Activated CD4-positive, alpha-beta memory T cell treated with anti-CD3 and anti-CD28 coated beads for 36 hours (primary cell): ENCODE data around the gene SAMMSON. TPM values are rescaled to one million over a fixed set of nuclear protein-coding genes. Genes with fewer than 3 reads are reported as not detected.

ENCODE experiments used
- CTCF ChIA-PET: fragments of 350-600 bp; sonication (Branson Sonifier 250); formaldehyde crosslinking; loops from one replicate; lab custom pipeline; 2021; ENCODE audit warnings: antibody characterized with exemption, inconsistent platforms; lab: Charles Lee
- POLR2A ChIA-PET: fragments of 350-600 bp; sonication (Branson Sonifier 250); formaldehyde crosslinking; loops from one replicate; lab custom pipeline; 2021; ENCODE audit warnings: antibody characterized with exemption; lab: Charles Lee
- DNase-seq: peaks from one replicate; pipeline ENCODE4 v3.0.0-alpha.2; 2020
- H3K27ac Mint-ChIP-seq: one replicate; pipeline ENCODE4 v1.8.0; 2021; ENCODE audit warnings: mixed read lengths
- H3K27me3 Mint-ChIP-seq: one replicate; pipeline ENCODE4 v1.8.0; 2021; ENCODE audit warnings: mixed read lengths
- H3K36me3 Mint-ChIP-seq: one replicate; pipeline ENCODE4 v1.8.0; 2021; ENCODE audit warnings: mixed read lengths
- H3K4me1 Mint-ChIP-seq: one replicate; pipeline ENCODE4 v1.8.0; 2021; ENCODE audit warnings: low read depth, mixed read lengths
- H3K4me3 Mint-ChIP-seq: one replicate; pipeline ENCODE4 v1.8.0; 2021; ENCODE audit warnings: mild to moderate bottlenecking, mixed read lengths
- H3K9me3 Mint-ChIP-seq: one replicate; pipeline ENCODE4 v1.8.0; 2021; ENCODE audit warnings: mixed read lengths
- intact Hi-C: fragments of 100-400 bp; cut with micrococcal nuclease; formaldehyde crosslinking; loops from one replicate; pipeline ENCODE4 v1.15.1; 2023
- total RNA-seq, 2 experiments: library from RNA; stranded (reverse); gene quantifications; one replicate each; pipeline ENCODE4 v1.2.3, GENCODE V29; 2021

Gene SAMMSON
- total RNA-seq, 2 experiments from 2014 or later: not detected

GRCh38 chr3:70069557-70069956 lies 70.0 kb downstream of the SAMMSON start:
- DNase-seq: no peak
- Mint-ChIP-seq H3K36me3 (no peaks in the 10 kb centered on the region), H3K4me3 (no peak overlapping the region), H3K9me3 (no peaks in the 10 kb centered on the region), H3K27me3 (peaks cover 8% of the 10 kb centered on the region), H3K4me1 (no peaks in the 10 kb centered on the region), H3K27ac (no peak overlapping the region)
- POLR2A ChIA-PET: no interaction called here
- intact Hi-C loops: loop anchor here (10.0 kb wide), 1 partner anchor 1585 kb away; no protein-coding TSS in a partner anchor
- CTCF ChIA-PET: no interaction called here

DNA sequence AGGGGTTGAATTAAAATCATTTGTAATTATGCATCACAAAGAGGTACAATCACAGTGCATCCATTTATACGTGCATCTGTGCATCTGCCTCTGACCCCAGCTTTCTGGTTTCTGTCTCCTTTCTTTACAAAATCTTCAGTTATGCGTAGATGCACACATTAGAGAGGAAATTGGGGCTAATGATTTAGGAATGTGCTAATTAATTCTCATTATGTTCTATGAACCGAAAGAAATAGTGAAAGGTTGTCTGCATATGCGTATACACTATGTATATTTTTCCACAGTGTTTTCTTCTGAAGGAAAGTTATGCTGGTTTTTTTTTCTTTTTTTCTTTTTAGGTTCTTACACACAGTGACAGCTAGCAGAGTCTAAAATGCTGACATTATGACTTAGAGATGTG lies 71.6 kb downstream of the SAMMSON start:
- CTCF ChIA-PET: no interaction called here
- no peaks in the 10 kb centered on the region for H3K9me3 Mint-ChIP-seq
- no peak overlapping the region for H3K27ac Mint-ChIP-seq
- intact Hi-C loops: no loop called here
- no peaks in the 10 kb centered on the region for H3K4me1 Mint-ChIP-seq
- peaks cover 13% of the 10 kb centered on the region for H3K27me3 Mint-ChIP-seq
- H3K4me3 Mint-ChIP-seq: no peak overlapping the region
- POLR2A ChIA-PET: no interaction called here
- DNase-seq: no peak
- H3K36me3 Mint-ChIP-seq: no peaks in the 10 kb centered on the region

- ChIA-PET CTCF (no interaction called here), POLR2A (no interaction called here)
- Mint-ChIP-seq H3K4me3 (no peak overlapping the region), H3K4me1 (no peaks in the 10 kb centered on the region), H3K36me3 (no peaks in the 10 kb centered on the region), H3K27me3 (peaks cover 13% of the 10 kb centered on the region), H3K27ac (no peak overlapping the region), H3K9me3 (no peaks in the 10 kb centered on the region)
- DNase-seq: no peak
- intact Hi-C loops: no loop called here
These were observed 72.6 kb downstream of the SAMMSON start for GRCh38 chr3:70072180-70072579.

- POLR2A ChIA-PET: no interaction called here
- intact Hi-C loops: no loop called here
- DNase-seq: no peak
- H3K4me1 Mint-ChIP-seq: no peaks in the 10 kb centered on the region
- H3K9me3 Mint-ChIP-seq: no peaks in the 10 kb centered on the region
- H3K36me3 Mint-ChIP-seq: no peaks in the 10 kb centered on the region
- no peak overlapping the region for H3K27ac Mint-ChIP-seq
- no peak overlapping the region for H3K4me3 Mint-ChIP-seq
- CTCF ChIA-PET: no interaction called here
- peaks cover 13% of the 10 kb centered on the region for H3K27me3 Mint-ChIP-seq
These were observed 73.2 kb downstream of the SAMMSON start for GRCh38 chr3:70072754-70073153.

GRCh38 chr3:70075101-70075500 lies 75.6 kb downstream of the SAMMSON start:
- H3K9me3 Mint-ChIP-seq: no peaks in the 10 kb centered on the region
- peaks cover 13% of the 10 kb centered on the region for H3K27me3 Mint-ChIP-seq
- no peak overlapping the region for H3K27ac Mint-ChIP-seq
- no peaks in the 10 kb centered on the region for H3K4me1 Mint-ChIP-seq
- DNase-seq: no peak
- H3K4me3 Mint-ChIP-seq: no peak overlapping the region
- intact Hi-C loops: no loop called here
- ChIA-PET POLR2A (interaction anchor here (0.7 kb wide), 1 partner anchor 914 kb away, joined by 4 read pairs; no protein-coding TSS in a partner anchor), CTCF (no interaction called here)
- no peaks in the 10 kb centered on the region for H3K36me3 Mint-ChIP-seq

DNA sequence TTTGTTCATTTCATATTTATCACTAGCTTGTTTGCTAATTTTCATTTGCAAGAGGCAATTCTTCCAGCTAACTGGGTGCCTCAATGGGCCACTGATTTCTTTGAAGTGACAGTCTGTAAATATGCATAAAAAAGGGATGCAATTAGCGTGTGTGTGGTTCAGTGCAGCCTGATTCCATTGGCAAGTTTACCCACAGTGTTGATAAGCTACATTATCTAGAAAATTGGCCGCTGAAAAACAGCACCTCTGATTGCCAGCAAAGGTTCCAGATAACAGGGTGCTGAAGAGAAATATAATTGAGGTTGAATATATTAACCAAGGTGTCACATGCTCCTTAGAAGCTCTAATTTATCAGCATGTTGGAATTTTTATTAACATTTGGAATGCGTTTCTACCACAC lies 76.9 kb downstream of the SAMMSON start:
- Mint-ChIP-seq H3K27me3 (peaks cover 13% of the 10 kb centered on the region), H3K9me3 (no peaks in the 10 kb centered on the region), H3K4me3 (no peak overlapping the region), H3K27ac (no peak overlapping the region), H3K4me1 (no peaks in the 10 kb centered on the region), H3K36me3 (no peaks in the 10 kb centered on the region)
- no peak for DNase-seq
- intact Hi-C loops: no loop called here
- POLR2A ChIA-PET: no interaction called here
- CTCF ChIA-PET: interaction anchor here (1.3 kb wide), 1 partner anchor 13 kb away, joined by 5 read pairs; no protein-coding TSS in a partner anchor

GRCh38 chr3:70078778-70079177 lies 79.2 kb downstream of the SAMMSON start:
- ChIA-PET CTCF (no interaction called here), POLR2A (no interaction called here)
- peaks cover 12% of the 10 kb centered on the region for H3K27me3 Mint-ChIP-seq
- no peaks in the 10 kb centered on the region for H3K9me3 Mint-ChIP-seq
- H3K27ac Mint-ChIP-seq: no peak overlapping the region
- no peaks in the 10 kb centered on the region for H3K36me3 Mint-ChIP-seq
- H3K4me3 Mint-ChIP-seq: no peak overlapping the region
- intact Hi-C loops: no loop called here
- DNase-seq: no peak
- no peaks in the 10 kb centered on the region for H3K4me1 Mint-ChIP-seq

GRCh38 chr3:70085613-70086012 lies 86.1 kb downstream of the SAMMSON start:
- Mint-ChIP-seq H3K27ac (no peak overlapping the region), H3K27me3 (peaks cover 8% of the 10 kb centered on the region), H3K9me3 (no peaks in the 10 kb centered on the region), H3K4me3 (no peak overlapping the region), H3K36me3 (no peaks in the 10 kb centered on the region), H3K4me1 (no peaks in the 10 kb centered on the region)
- POLR2A ChIA-PET: no interaction called here
- CTCF ChIA-PET: no interaction called here
- DNase-seq: no peak
- intact Hi-C loops: no loop called here

GRCh38 chr3:70086336-70086735 lies 86.8 kb downstream of the SAMMSON start:
- Mint-ChIP-seq H3K36me3 (no peaks in the 10 kb centered on the region), H3K4me3 (no peak overlapping the region), H3K27me3 (peaks cover 8% of the 10 kb centered on the region), H3K9me3 (no peaks in the 10 kb centered on the region), H3K4me1 (no peaks in the 10 kb centered on the region), H3K27ac (no peak overlapping the region)
- no peak for DNase-seq
- intact Hi-C loops: no loop called here
- ChIA-PET CTCF (interaction anchor here (1.3 kb wide), 1 partner anchor 12 kb away, joined by 3 read pairs; no protein-coding TSS in a partner anchor), POLR2A (no interaction called here)

GRCh38 chr3:70090322-70090913 lies 90.9 kb downstream of the SAMMSON start:
- DNase-seq: no peak
- no peaks in the 10 kb centered on the region for H3K4me1 Mint-ChIP-seq
- CTCF ChIA-PET: interaction anchor here (1.0 to 1.6 kb wide), 4 partner anchors 12 to 442 kb away, joined by 4 to 9 read pairs (median 6); no protein-coding TSS in a partner anchor
- no peaks in the 10 kb centered on the region for H3K36me3 Mint-ChIP-seq
- H3K27ac Mint-ChIP-seq: no peak overlapping the region
- intact Hi-C loops: no loop called here
- no peaks in the 10 kb centered on the region for H3K9me3 Mint-ChIP-seq
- H3K4me3 Mint-ChIP-seq: no peak overlapping the region
- H3K27me3 Mint-ChIP-seq: peaks cover 4% of the 10 kb centered on the region
- POLR2A ChIA-PET: no interaction called here

GRCh38 chr3:70094197-70094596 lies 94.7 kb downstream of the SAMMSON start:
- H3K36me3 Mint-ChIP-seq: no peaks in the 10 kb centered on the region
- intact Hi-C loops: no loop called here
- ChIA-PET CTCF (no interaction called here), POLR2A (no interaction called here)
- no peak overlapping the region for H3K4me3 Mint-ChIP-seq
- H3K9me3 Mint-ChIP-seq: no peaks in the 10 kb centered on the region
- H3K27ac Mint-ChIP-seq: no peak overlapping the region
- no peak for DNase-seq
- no peaks in the 10 kb centered on the region for H3K4me1 Mint-ChIP-seq
- peaks cover 1% of the 10 kb centered on the region for H3K27me3 Mint-ChIP-seq

DNA sequence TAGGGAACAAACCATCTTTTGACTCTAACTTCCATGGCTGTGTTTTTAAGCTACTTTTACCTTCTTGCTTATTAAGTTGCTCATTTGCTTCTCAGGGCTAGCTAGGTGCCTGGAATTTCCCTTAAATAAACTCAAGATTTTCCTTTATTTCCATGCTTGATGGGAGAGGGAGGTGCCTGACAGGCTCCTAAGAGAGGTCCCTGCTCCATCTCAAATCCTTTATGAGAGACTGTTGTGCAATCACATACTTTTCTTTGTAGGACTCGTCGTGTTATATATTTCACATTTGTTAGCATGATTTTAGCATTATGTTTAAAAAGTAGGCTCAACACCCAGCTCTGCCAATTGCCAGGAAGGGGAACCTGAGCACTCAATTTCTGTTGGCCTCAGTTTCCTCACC lies 95.7 kb downstream of the SAMMSON start:
- peaks cover 4% of the 10 kb centered on the region for H3K27me3 Mint-ChIP-seq
- no peak overlapping the region for H3K27ac Mint-ChIP-seq
- intact Hi-C loops: no loop called here
- no peak overlapping the region for H3K4me3 Mint-ChIP-seq
- DNase-seq: no peak
- no peaks in the 10 kb centered on the region for H3K9me3 Mint-ChIP-seq
- CTCF ChIA-PET: no interaction called here
- H3K36me3 Mint-ChIP-seq: no peaks in the 10 kb centered on the region
- H3K4me1 Mint-ChIP-seq: no peaks in the 10 kb centered on the region
- POLR2A ChIA-PET: no interaction called here
